IPS-20b (cell line): Measurements from ENCODE around the gene PARD3.

Experiments used
- H3K27ac ChIP-seq: one replicate; pipeline ENCODE4 v1.5.1; 2013; ENCODE audit warnings: low read length
- H3K27me3 ChIP-seq: 2 replicates; pipeline ENCODE4 v1.6.1; 2013; ENCODE audit warnings: mild to moderate bottlenecking, low read length, inconsistent platforms; ENCODE audit not compliant: insufficient read depth
- H3K36me3 ChIP-seq: 2 replicates; pipeline ENCODE4 v1.6.1; 2013; ENCODE audit warnings: low read depth, mild to moderate bottlenecking, inconsistent platforms, low read length, moderate library complexity; ENCODE audit not compliant: insufficient read depth
- H3K4me1 ChIP-seq: 2 replicates; pipeline ENCODE4 v1.6.1; 2013; ENCODE audit warnings: mild to moderate bottlenecking, control low read depth, inconsistent platforms, low read length, moderate library complexity; ENCODE audit not compliant: insufficient read depth
- H3K4me3 ChIP-seq: 2 replicates; pipeline ENCODE4 v1.5.1; 2013; ENCODE audit warnings: mild to moderate bottlenecking, low read length, inconsistent platforms
- H3K9ac ChIP-seq: 2 replicates; pipeline ENCODE4 v1.6.1; 2013; ENCODE audit warnings: low read depth, mild to moderate bottlenecking, inconsistent platforms, low read length, moderate library complexity
- H3K9me3 ChIP-seq: 2 replicates; pipeline ENCODE4 v1.6.1; 2013; ENCODE audit warnings: mild to moderate bottlenecking, low read depth, low read length, inconsistent platforms; ENCODE audit not compliant: insufficient read depth

Gene PARD3

GRCh38 chr10:34666008-34666704, 148.9 kb downstream of the PARD3 start:
- H3K4me1 ChIP-seq, result peaks cover 9% of the 10 kb centered on the region; the same call in 1 of the 2 replicates
- no peaks in the 10 kb centered on the region for H3K9me3 ChIP-seq
- H3K4me3 ChIP-seq, result no peak overlapping the region
- no peak overlapping the region for H3K9ac ChIP-seq
- H3K36me3 ChIP-seq, result no peaks in the 10 kb centered on the region
- no peaks in the 10 kb centered on the region for H3K27me3 ChIP-seq
- no peak overlapping the region for H3K27ac ChIP-seq

GRCh38 chr10:34664706-34665105, 150.4 kb downstream of the PARD3 start:
- Histone ChIP-seq H3K9me3 (no peaks in the 10 kb centered on the region), H3K27ac (no peak overlapping the region), H3K27me3 (no peaks in the 10 kb centered on the region), H3K4me1 (peaks cover 9% of the 10 kb centered on the region; the same call in 1 of the 2 replicates), H3K36me3 (no peaks in the 10 kb centered on the region), H3K4me3 (no peak overlapping the region), H3K9ac (no peak overlapping the region)

- H3K4me3 ChIP-seq, result no peak overlapping the region
- no peak overlapping the region for H3K9ac ChIP-seq
- H3K27me3 ChIP-seq, result no peaks in the 10 kb centered on the region
- peaks cover 20% of the 10 kb centered on the region; the same call in 1 of the 2 replicates for H3K4me1 ChIP-seq
- no peaks in the 10 kb centered on the region for H3K9me3 ChIP-seq
- H3K27ac ChIP-seq, result no peak overlapping the region
- no peaks in the 10 kb centered on the region for H3K36me3 ChIP-seq
Measured at GRCh38 chr10:34661580-34661979, 153.5 kb downstream of the PARD3 start.

GRCh38 chr10:34658934-34659333, 156.2 kb downstream of the PARD3 start:
- H3K27ac ChIP-seq, result no peak overlapping the region
- H3K4me1 ChIP-seq, result peaks cover 31% of the 10 kb centered on the region; the same call in 1 of the 2 replicates
- H3K4me3 ChIP-seq, result no peak overlapping the region
- H3K9ac ChIP-seq, result no peak overlapping the region
- no peaks in the 10 kb centered on the region for H3K36me3 ChIP-seq
- no peaks in the 10 kb centered on the region for H3K9me3 ChIP-seq
- H3K27me3 ChIP-seq, result no peaks in the 10 kb centered on the region

- Histone ChIP-seq H3K9ac (no peak overlapping the region; the same call in 1 of the 2 replicates), H3K4me1 (peaks cover 50% of the 10 kb centered on the region), H3K36me3 (no peaks in the 10 kb centered on the region), H3K9me3 (no peaks in the 10 kb centered on the region), H3K27me3 (no peaks in the 10 kb centered on the region), H3K27ac (peak overlapping the region; percentile 54), H3K4me3 (peak overlapping the region; percentile 23; the same call in 1 of the 2 replicates)
Measured at GRCh38 chr10:34656661-34657060, 158.4 kb downstream of the PARD3 start.

- Histone ChIP-seq H3K9me3 (no peaks in the 10 kb centered on the region), H3K9ac (no peak overlapping the region; the same call in 1 of the 2 replicates), H3K27ac (no peak overlapping the region), H3K27me3 (no peaks in the 10 kb centered on the region), H3K4me1 (peaks cover 55% of the 10 kb centered on the region), H3K36me3 (no peaks in the 10 kb centered on the region), H3K4me3 (no peak overlapping the region; the same call in 1 of the 2 replicates)
Measured at GRCh38 chr10:34655286-34656170, 159.6 kb downstream of the PARD3 start.

GRCh38 chr10:34654211-34654610, 160.9 kb downstream of the PARD3 start:
- Histone ChIP-seq H3K9me3 (no peaks in the 10 kb centered on the region), H3K36me3 (no peaks in the 10 kb centered on the region), H3K4me3 (no peak overlapping the region), H3K27ac (no peak overlapping the region), H3K27me3 (no peaks in the 10 kb centered on the region), H3K9ac (no peak overlapping the region), H3K4me1 (peaks cover 55% of the 10 kb centered on the region)

- H3K4me1 ChIP-seq, result peaks cover 50% of the 10 kb centered on the region
Measured at GRCh38 chr10:34653530-34653929, 161.6 kb downstream of the PARD3 start.

GRCh38 chr10:34651416-34652195, 163.5 kb downstream of the PARD3 start:
- Histone ChIP-seq H3K4me3 (no peak overlapping the region), H3K9me3 (no peaks in the 10 kb centered on the region), H3K27ac (no peak overlapping the region), H3K27me3 (no peaks in the 10 kb centered on the region), H3K4me1 (peaks cover 40% of the 10 kb centered on the region), H3K36me3 (no peaks in the 10 kb centered on the region), H3K9ac (peak overlapping the region; percentile 54; the same call in 1 of the 2 replicates)

More at GRCh38 chr10:34653530-34653929, 161.6 kb downstream of the PARD3 start:
- H3K27me3 ChIP-seq, result no peaks in the 10 kb centered on the region
- H3K4me3 ChIP-seq, result peak overlapping the region; percentile 32; the same call in 1 of the 2 replicates
- H3K36me3 ChIP-seq, result no peaks in the 10 kb centered on the region
- peak overlapping the region; percentile 8 for H3K27ac ChIP-seq
- H3K9ac ChIP-seq, result peak overlapping the region; percentile 54; the same call in 1 of the 2 replicates
- no peaks in the 10 kb centered on the region for H3K9me3 ChIP-seq

- H3K27me3 ChIP-seq, result no peaks in the 10 kb centered on the region
- H3K9ac ChIP-seq, result no peak overlapping the region
- H3K4me3 ChIP-seq, result no peak overlapping the region
- no peaks in the 10 kb centered on the region for H3K36me3 ChIP-seq
- no peak overlapping the region for H3K27ac ChIP-seq
- peaks cover 27% of the 10 kb centered on the region for H3K4me1 ChIP-seq
- H3K9me3 ChIP-seq, result no peaks in the 10 kb centered on the region
Measured at GRCh38 chr10:34650156-34650555, 164.9 kb downstream of the PARD3 start.

GRCh38 chr10:34649385-34649784, 165.7 kb downstream of the PARD3 start:
- H3K27me3 ChIP-seq, result no peaks in the 10 kb centered on the region
- H3K9ac ChIP-seq, result no peak overlapping the region
- peaks cover 26% of the 10 kb centered on the region for H3K4me1 ChIP-seq
- no peak overlapping the region for H3K4me3 ChIP-seq
- no peaks in the 10 kb centered on the region for H3K9me3 ChIP-seq
- H3K27ac ChIP-seq, result no peak overlapping the region
- H3K36me3 ChIP-seq, result no peaks in the 10 kb centered on the region
